Kidney (tissue), 14 donors: ENCODE data around the gene SH3PXD2B. TPM values are rescaled to one million over a fixed set of nuclear protein-coding genes. Genes with fewer than 3 reads are reported as not detected.

Source experiments
- DNase-seq, 5 donors: peaks; one replicate each; pipeline ENCODE4 v3.0.0-alpha.2; 2013 to 2020
- FAIRE-seq: peaks from 2 replicates; lab custom pipeline; 2012; peaks lifted over from hg19 to GRCh38; lab: Jason Lieb, UNC
- H3K27ac ChIP-seq, 2 donors: one replicate each; pipeline ENCODE4 v1.7.0; 2013; ENCODE audit warnings: low read depth in 2 of 2, low read length in 2 of 2, inconsistent platforms in 1 of 2
- H3K27me3 ChIP-seq: one replicate; pipeline ENCODE4 v1.7.1; 2013; ENCODE audit warnings: low read length, inconsistent platforms; ENCODE audit not compliant: control insufficient read depth, insufficient read depth
- H3K36me3 ChIP-seq, 3 donors: one replicate each; pipeline versions ENCODE4 v1.7.0 to v1.7.1; 2013; ENCODE audit warnings: low read length in 3 of 3, control low read depth in 1 of 3, inconsistent platforms in 1 of 3; ENCODE audit not compliant: insufficient read depth in 3 of 3, control insufficient read depth in 2 of 3
- H3K4me1 ChIP-seq, 3 donors: one replicate each; pipeline versions ENCODE4 v1.7.0 to v1.7.1; 2013; ENCODE audit warnings: low read length in 3 of 3, inconsistent platforms in 1 of 3, low read depth in 1 of 3; ENCODE audit not compliant: control insufficient read depth in 2 of 3, insufficient read depth in 2 of 3
- H3K4me3 ChIP-seq, 3 donors: one replicate each; pipeline versions ENCODE4 v1.7.0 to v1.8.1; 2013; ENCODE audit warnings: low read length in 3 of 3, control low read depth in 1 of 3, inconsistent platforms in 1 of 3
- H3K9ac ChIP-seq, 3 donors: one replicate each; pipeline versions ENCODE4 v1.7.0 to v1.7.1; 2013; ENCODE audit warnings: low read length in 3 of 3, control low read depth in 1 of 3, inconsistent platforms in 1 of 3
- H3K9me3 ChIP-seq, 3 donors: one replicate each; pipeline versions ENCODE4 v1.7.0 to v1.7.1; 2013; ENCODE audit warnings: low read length in 3 of 3, control low read depth in 1 of 3, inconsistent platforms in 1 of 3; ENCODE audit not compliant: control insufficient read depth in 2 of 3, insufficient read depth in 1 of 3
- CTCF ChIP-seq: IDR thresholded peaks from 3 replicates; pipeline ENCODE4 v1.5.1; 2012; ENCODE audit warnings: mild to moderate bottlenecking, moderate library complexity, borderline replicate concordance; ENCODE audit not compliant: insufficient read depth; ENCODE audit errors: extremely low read depth
- intact Hi-C: fragments of 100-400 bp; cut with DNase I; formaldehyde crosslinking; loops from one replicate; pipeline ENCODE4 v1.11.1; 2022
- polyA plus RNA-seq: library from polyadenylated mRNA; stranded (reverse); fragments of 350-450 nt; fragmentation: Illumina TruSeq; extraction: RNeasy Lipid Tissue Mini Kit (QIAGEN cat#74804); gene quantifications from one replicate; pipeline ENCODE4 v1.2.3, GENCODE V29; 2014; ENCODE audit warnings: low read depth, low replicate concordance; ENCODE audit not compliant: insufficient read depth
- total RNA-seq: library from RNA; stranded (reverse); fragmentation: NEBNext Ultra II Directional; extraction: Animal tissue kit (Norgen Biotek cat#: 25700); gene quantifications from one replicate; pipeline ENCODE4 v1.2.1, GENCODE V29; 2021
- donor health status: control.
- donor health status: control.
- donor health status: control.
- donor health status: control.
- donor health status: control.
- donor health status: DM: yes; HTN: yes; CAD: no.
- donor health status: Normal renal cell carcinoma (clear cell type).

SH3PXD2B gene
- total and polyA plus RNA-seq, 2 donors from 2014 or later = 3.1 to 22.8 TPM

GRCh38 chr5:172302047-172302710 lies 152.1 kb downstream of the SH3PXD2B start:
- intact Hi-C loops = no loop called here
- DNase-seq (no peak), FAIRE-seq (no peak)
- TF ChIP-seq CTCF = no peak
- peaks cover 0 to 2% (median 0%) of the 10 kb centered on the region in 3 donors for H3K9me3 ChIP-seq
- no peak overlapping the region for H3K27ac ChIP-seq
- no peaks in the 10 kb centered on the region for H3K27me3 ChIP-seq
- no peaks in the 10 kb centered on the region for H3K4me1 ChIP-seq
- H3K9ac ChIP-seq = no peak overlapping the region
- no peaks in the 10 kb centered on the region for H3K36me3 ChIP-seq
- no peak overlapping the region for H3K4me3 ChIP-seq

- no peak overlapping the region for H3K9ac ChIP-seq
- no peaks in the 10 kb centered on the region for H3K9me3 ChIP-seq
- no peak for TF ChIP-seq CTCF
- no peaks in the 10 kb centered on the region for H3K4me1 ChIP-seq
- H3K27ac ChIP-seq = no peak overlapping the region
- H3K4me3 ChIP-seq = no peak overlapping the region
- intact Hi-C loops = no loop called here
- DNase-seq = no peak
- no peaks in the 10 kb centered on the region for H3K36me3 ChIP-seq
- FAIRE-seq = no peak
- no peaks in the 10 kb centered on the region for H3K27me3 ChIP-seq
Observed at GRCh38 chr5:172299916-172300439, 154.3 kb downstream of the SH3PXD2B start.

- Histone ChIP-seq H3K9ac (no peak overlapping the region), H3K4me1 (peaks cover 0 to 2% (median 0%) of the 10 kb centered on the region in 3 donors), H3K9me3 (no peaks in the 10 kb centered on the region), H3K27ac (no peak overlapping the region), H3K27me3 (no peaks in the 10 kb centered on the region), H3K36me3 (no peaks in the 10 kb centered on the region), H3K4me3 (no peak overlapping the region)
- intact Hi-C loops = no loop called here
- TF ChIP-seq CTCF = no peak
- FAIRE-seq = no peak
- DNase-seq = no peak
Observed at GRCh38 chr5:172294831-172295230, 159.5 kb downstream of the SH3PXD2B start.
